ENCODE measurements around the gene GKN2.

- no peak for TF ChIP-seq CTCF (IDR thresholded peaks at IDR 0.05)
- no peak for TF ChIP-seq EZH2 (IDR thresholded peaks at IDR 0.05; ENCODE audit: borderline replicate concordance, insufficient read depth, low read depth, low read length, poor library complexity, severe bottlenecking)
Observed at GRCh38 chr2:68918497-68918896, 34.2 kb downstream of the GKN2 start.

Data from B cell (primary cell).